ENCODE measurements around the gene DTYMK. TPM values are rescaled to one million over a fixed set of nuclear protein-coding genes. Genes with fewer than 3 reads are reported as not detected.

The DTYMK gene
- total and polyA plus RNA-seq, 2 of the 4 experiments (the other 2 are of a cell fraction), result 31.7 to 50.1 TPM

DNA sequence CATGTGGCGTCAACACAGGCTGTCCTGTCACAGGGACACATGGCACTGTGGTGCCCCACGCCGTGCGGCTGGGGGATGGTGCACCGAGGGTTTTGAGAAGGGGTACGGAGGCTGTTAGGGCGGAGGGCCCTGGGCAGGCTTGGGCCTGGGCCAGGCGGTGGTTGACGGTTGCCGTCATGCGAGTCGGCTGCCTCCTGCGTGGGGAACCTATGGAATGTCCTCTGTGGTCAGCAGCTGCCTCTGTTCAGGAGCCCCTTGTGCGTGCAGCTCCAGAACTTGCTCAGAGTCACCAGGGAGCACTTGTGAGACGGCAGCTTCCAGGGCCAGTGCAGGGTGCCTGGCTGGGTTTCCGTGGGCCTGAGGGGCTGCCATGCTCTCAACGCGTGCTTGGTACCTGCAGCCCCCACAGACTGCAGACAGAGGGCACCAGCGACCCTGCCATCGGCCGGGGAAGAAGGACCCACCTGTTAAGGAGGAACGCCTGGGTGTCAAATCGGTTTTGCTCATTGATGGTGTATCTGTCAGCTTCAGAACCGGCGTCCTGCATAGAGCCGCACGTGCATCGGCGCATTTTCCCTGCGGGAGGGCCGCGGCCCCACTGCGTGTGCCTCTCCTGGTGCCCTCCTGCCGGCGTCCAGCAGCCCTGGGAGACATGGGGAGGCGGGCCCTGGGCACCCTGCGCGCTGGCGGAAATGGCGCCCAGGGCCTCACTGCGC, 37.8 kb upstream of the DTYMK start:
- H3K27ac ChIP-seq (ENCODE audit: insufficient read depth, low read length), result no peak overlapping the region
- TF ChIP-seq RAD21 (IDR thresholded peaks at IDR 0.05; ENCODE audit: low read length), result no peak
- TF ChIP-seq, protein P1, sequence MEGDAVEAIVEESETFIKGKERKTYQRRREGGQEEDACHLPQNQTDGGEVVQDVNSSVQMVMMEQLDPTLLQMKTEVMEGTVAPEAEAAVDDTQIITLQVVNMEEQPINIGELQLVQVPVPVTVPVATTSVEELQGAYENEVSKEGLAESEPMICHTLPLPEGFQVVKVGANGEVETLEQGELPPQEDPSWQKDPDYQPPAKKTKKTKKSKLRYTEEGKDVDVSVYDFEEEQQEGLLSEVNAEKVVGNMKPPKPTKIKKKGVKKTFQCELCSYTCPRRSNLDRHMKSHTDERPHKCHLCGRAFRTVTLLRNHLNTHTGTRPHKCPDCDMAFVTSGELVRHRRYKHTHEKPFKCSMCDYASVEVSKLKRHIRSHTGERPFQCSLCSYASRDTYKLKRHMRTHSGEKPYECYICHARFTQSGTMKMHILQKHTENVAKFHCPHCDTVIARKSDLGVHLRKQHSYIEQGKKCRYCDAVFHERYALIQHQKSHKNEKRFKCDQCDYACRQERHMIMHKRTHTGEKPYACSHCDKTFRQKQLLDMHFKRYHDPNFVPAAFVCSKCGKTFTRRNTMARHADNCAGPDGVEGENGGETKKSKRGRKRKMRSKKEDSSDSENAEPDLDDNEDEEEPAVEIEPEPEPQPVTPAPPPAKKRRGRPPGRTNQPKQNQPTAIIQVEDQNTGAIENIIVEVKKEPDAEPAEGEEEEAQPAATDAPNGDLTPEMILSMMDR (conservative IDR thresholded peaks at IDR 0.05; ENCODE audit: low read depth, low read length), result 0 out of 2 replicates have a peak, but pooled peaks have one; percentile 10
- no peaks in the 10 kb centered on the region for H3K9me1 ChIP-seq (ENCODE audit: insufficient read depth, low read length)
- no peaks in the 10 kb centered on the region; a peak in 1 of 4 replicates for H3K79me1 ChIP-seq (ENCODE audit: low read depth in 1 of 2, low read length in 2 of 2)
- no peak overlapping the region for H3K23ac ChIP-seq (ENCODE audit: low read depth, low read length)
- H3K9ac ChIP-seq (ENCODE audit: low read depth, low read length), result no peak overlapping the region
- in situ Hi-C loops (cut with MboI; ENCODE audit: low sequenced_read_pairs) (no loop called here), intact Hi-C loops (cut with micrococcal nuclease) (no loop called here), dilution Hi-C loops (cut with HindIII; ENCODE audit: low sequenced_read_pairs, unreplicated experiment) (no loop called here)
- H2AK9ac ChIP-seq (replicated peaks; ENCODE audit: low read depth, low read length, poor library complexity), result no peak overlapping the region
- ChIA-PET CTCF (no interaction called here), POLR2A (ENCODE audit: unreplicated experiment) (no interaction called here)
- no peak overlapping the region for H4K5ac ChIP-seq (ENCODE audit: low read depth, low read length)
- no peaks in the 10 kb centered on the region; the same call in 1 of the 2 replicates for H4K20me1 ChIP-seq (ENCODE audit: insufficient read depth, low read length)
- no peak for DNase-seq
- H2BK120ac ChIP-seq (ENCODE audit: low read depth, low read length), result no peak overlapping the region
- no peak overlapping the region for H2AFZ ChIP-seq (replicated peaks; ENCODE audit: low read length, poor library complexity)
- H2BK5ac ChIP-seq (ENCODE audit: low read depth, low read length, poor library complexity, severe bottlenecking), result no peak overlapping the region
- peaks cover 7% of the 10 kb centered on the region; the same call in 1 of the 2 replicates for H3K9me3 ChIP-seq (ENCODE audit: control insufficient read depth, insufficient read depth, low read length)
- H3K27me3 ChIP-seq (ENCODE audit: control insufficient read depth, insufficient read depth, low read length), result no peaks in the 10 kb centered on the region
- no peak overlapping the region for H3K18ac ChIP-seq (ENCODE audit: low read depth, low read length)
- H2BK20ac ChIP-seq (ENCODE audit: low read depth, low read length), result no peak overlapping the region
- H3K36me3 ChIP-seq (ENCODE audit: control insufficient read depth, insufficient read depth, low read length), result peaks cover 39% of the 10 kb centered on the region
- no peak overlapping the region for H2BK15ac ChIP-seq (ENCODE audit: low read depth, low read length)
- H3K4me1 ChIP-seq (ENCODE audit: control insufficient read depth, insufficient read depth, low read length), result no peaks in the 10 kb centered on the region
- H2AK5ac ChIP-seq (ENCODE audit: low read depth, low read length), result no peak overlapping the region
- BruUV-seq (replicated peaks), result no TSS peak
- no peak overlapping the region for H4K91ac ChIP-seq (ENCODE audit: insufficient read depth, low read depth, low read length)
- no peak overlapping the region for H3K4me2 ChIP-seq (ENCODE audit: low read depth, low read length)
- WGBS, 2 experiments (ENCODE audit: extremely low coverage in 2 of 2, insufficient read length in 1 of 2), result 93% methylated on average over 23 of the region's 41 CpGs; no CpG with 5 or more reads in 1 of the 2 experiments
- no peak overlapping the region for H3K14ac ChIP-seq (replicated peaks; ENCODE audit: low read depth, low read length)
- no peak overlapping the region for H3K4me3 ChIP-seq (ENCODE audit: insufficient read depth, low read depth, low read length)
- no peak overlapping the region for H3K4ac ChIP-seq (ENCODE audit: low read depth, low read length)
- ATAC-seq (ENCODE audit: low read depth), result no peak
- H3K56ac ChIP-seq (ENCODE audit: extremely low read depth, insufficient read depth, low read length), result no peak overlapping the region
- H4K8ac ChIP-seq (ENCODE audit: low read depth in 2 of 2, low read length in 2 of 2), result no peak overlapping the region
